Occipital lobe (tissue), 2 donors: ENCODE data around the gene TPO. TPM values are rescaled to one million over a fixed set of nuclear protein-coding genes. Genes with fewer than 3 reads are reported as not detected.
A peak's percentile ranks its signal among the peaks of the same experiment; 100 is the strongest.
"Not testable (repeated sequence)": the region's sequence is repeated elsewhere in the genome, so short reads cannot be mapped to it uniquely, and the experiment has no call there.

Source experiments
- DNase-seq: peaks from one replicate; lab custom pipeline; 2025; lab: John Stamatoyannopoulos, UW
- total RNA-seq: library from RNA; depleted of rRNA; stranded (reverse); fragments of >200 nt; gene quantifications from one replicate; pipeline ENCODE4 v1.2.3, GENCODE V29; 2014

TPO gene
- not detected for total RNA-seq

- DNase-seq = no peak
These were observed at the start of gene TPO for GRCh38 chr2:1413156-1413710. TSS of gene TPO (plus strand) at chr2:1413463. CDS start at chr2:1414409, 946 bp downstream.

GRCh38 chr2:1366546-1367134 is 46.6 kb upstream of the TPO start:
- peak; percentile 58 for DNase-seq

GRCh38 chr2:1367601-1368000 is 45.7 kb upstream of the TPO start:
- DNase-seq = no peak

- no peak for DNase-seq
These were observed 43.4 kb upstream of the TPO start for GRCh38 chr2:1369905-1370304.

DNA sequence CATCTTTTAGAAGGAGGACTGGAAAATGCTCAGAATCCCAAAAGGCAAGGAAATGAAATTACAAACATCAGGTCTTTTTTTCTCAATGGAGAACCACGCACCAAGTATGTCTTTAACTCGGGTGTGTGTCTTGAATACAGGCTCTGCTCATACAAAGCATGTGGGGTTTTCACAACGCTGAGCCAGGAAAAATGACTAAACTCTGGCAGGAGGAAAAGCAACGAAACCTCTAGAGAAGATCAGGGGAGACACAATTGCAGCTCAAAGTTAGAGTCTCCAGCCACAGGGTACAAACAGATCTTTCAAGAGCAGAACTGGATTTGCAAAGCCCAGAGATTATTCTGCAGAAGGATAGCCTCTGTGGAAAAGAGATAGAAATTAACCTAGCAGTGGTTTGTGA is 42.8 kb upstream of the TPO start:
- no peak for DNase-seq

- no peak for DNase-seq
These were observed 42.2 kb upstream of the TPO start for GRCh38 chr2:1371082-1371481.

DNA sequence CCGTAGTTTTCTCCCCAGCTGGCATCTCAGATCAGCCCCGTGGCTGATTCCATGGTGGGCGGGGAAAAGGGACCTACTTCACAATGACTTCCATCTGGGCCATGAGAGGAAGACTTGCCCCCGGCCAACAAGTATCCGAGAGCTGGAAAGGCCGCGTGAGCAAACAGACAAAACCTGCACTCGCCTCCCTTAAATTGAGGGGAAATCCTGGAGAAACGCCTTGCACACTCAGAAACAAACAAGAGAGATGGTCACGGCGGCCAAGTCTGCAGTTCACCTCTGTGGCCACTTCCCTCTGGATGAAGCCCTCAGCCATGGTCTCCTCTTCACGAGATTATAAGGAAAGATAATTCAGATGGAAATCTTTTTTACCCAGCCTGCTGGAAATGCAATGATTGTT is 39.4 kb upstream of the TPO start:
- DNase-seq = no peak

DNA sequence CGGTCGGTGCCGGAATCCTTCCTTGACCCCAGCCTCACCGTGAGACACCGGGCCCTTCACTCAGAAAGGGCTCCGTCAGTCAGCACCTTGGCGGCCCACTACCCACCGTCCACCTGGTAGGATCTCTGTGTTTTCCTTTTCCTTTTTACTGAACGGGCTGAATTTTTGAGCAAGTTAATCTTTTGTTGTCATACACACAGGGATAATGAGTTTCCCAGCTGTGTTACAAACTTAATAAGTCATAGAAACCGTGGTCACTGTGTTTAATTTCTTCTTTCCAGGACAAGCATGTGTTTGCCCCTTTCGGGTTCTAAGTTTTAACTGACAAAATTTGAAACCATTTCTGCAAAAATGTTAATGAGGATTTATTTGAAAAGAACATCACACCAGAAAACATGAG is 39.0 kb upstream of the TPO start:
- DNase-seq = no peak

GRCh38 chr2:1375794-1376193 is 37.5 kb upstream of the TPO start:
- no peak for DNase-seq

GRCh38 chr2:1377473-1377872 is 35.8 kb upstream of the TPO start:
- no peak for DNase-seq

- no peak for DNase-seq
These were observed 34.7 kb upstream of the TPO start for GRCh38 chr2:1378456-1379150.

DNA sequence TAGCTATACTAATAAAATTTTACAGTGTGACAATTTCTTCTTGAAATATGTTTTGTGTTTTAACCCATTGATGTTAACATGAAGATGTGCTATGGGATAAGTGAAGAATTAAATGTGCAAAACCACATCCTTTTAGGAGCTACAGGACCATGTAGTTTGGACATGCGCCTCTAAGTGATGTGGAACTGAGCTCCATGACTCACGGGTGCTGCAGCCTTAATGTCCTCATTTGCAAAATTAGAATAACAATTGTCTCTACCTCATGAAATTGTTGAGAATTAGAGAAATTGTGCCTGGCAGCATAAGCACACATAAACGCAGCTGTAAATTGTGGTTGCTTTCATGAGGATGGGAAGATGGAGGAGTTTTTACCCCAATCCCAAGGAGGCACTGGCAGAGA is 31.6 kb upstream of the TPO start:
- no peak for DNase-seq

DNA sequence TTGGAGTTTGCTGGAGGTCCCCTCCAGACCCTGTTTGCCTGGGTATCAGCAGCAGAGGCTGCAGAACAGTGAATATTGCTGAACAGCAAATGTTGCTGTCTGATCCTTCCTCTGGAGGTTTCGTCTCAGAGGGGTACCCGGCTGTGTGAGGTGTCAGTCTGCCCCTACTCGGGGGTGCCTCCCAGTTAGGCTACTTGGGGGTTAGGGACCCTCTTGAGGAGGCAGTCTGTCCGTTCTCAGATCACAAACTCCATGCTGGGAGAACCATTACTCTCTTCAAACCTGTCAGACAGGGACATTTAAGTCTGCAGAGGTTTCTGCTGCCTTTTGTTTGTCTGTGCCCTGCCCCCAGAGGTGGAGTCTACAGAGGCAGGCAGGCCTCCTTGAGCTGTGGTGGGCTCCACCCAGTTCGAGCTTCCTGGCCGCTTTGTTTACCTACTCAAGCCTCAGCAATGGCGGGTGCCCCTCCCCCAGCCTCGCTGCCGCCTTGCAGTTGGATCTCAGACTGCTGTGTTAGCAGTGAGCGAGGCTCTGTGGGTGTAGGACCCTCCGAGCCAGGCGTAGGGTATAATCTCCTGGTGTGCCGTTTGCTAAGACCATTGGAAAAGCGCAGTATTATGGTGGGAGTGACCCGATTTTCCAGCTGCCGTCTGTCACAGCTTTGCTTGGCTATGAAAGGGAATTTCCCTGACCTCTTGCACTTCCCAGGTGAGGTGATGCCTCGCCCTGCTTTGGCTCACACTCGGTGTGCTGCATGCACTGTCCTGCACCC is 25.1 kb upstream of the TPO start:
- not testable (repeated sequence) for DNase-seq

- not testable (repeated sequence) for DNase-seq
These were observed 23.1 kb upstream of the TPO start for GRCh38 chr2:1390118-1390517.

DNA sequence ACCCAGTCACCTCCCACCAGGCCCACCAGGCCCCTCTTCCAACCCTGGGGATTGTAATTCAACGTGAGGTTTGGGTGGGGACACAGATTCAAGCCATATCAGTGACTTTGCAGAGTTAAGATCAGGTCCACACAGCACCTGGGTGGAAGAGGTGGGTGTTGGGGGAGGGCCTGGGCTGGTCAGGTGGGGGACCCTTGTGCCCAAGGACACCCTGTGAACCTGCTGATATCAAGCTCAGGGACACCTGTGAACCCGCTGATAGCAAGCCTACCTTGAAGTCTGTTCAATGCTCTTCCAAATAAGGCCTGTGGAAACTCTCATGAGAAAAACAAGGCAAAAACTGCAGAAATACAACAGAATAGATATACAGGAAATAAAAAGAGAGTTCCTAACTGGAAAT is 19.9 kb upstream of the TPO start:
- no peak for DNase-seq

DNA sequence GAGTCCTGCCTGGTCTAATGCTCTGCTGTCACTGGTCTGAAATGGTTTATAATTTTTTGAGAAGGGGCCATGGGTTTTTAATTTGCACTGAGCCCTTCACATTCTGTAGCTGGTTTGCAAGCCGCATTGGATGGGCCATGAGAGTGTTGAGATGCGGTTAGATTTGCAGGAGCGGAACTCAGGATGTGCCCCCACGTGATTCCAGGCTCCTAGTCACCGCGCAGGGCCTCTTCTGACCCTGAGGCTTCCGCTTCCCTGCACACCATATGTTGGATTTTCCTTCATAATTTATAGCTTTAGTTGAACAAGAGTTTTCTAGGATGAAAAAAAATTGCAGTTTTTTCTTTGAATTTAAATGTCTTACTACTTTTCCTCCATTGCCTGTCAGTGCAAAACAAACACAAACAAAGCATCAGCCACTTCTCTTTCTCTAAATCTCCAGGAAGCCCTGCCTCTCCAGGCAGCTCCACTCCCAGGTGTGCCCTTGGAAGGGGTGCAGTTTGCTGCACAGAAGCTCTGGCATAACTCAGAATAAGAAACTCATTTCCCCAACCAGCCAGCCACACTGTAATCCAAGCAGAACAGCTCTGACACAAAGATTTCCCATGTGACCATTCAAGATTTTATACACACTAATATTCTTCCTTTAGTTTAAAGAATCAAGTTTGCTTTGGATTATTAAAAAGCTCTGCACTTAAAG is 18.4 kb upstream of the TPO start:
- DNase-seq = no peak

GRCh38 chr2:1397350-1397749 is 15.9 kb upstream of the TPO start:
- no peak for DNase-seq

DNA sequence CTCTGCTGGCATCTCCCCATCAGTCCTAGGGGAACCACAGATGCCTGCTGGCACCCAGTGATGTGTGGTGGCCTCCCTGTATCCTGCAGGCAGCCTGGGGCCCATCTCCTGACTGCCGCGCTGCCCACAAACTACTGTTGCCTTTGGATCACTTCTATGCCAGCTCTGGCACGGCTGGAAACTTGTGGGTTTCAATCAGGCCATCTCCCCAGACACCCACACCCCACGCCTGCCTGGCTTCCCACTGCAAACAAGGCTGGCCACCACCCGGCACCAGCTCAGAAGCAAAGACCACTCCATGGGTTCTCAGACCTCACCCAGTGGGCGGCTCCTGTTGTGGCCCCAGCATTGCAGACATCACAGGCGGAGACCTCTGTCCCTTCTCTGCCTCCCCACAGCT is 15.1 kb upstream of the TPO start:
- no peak for DNase-seq

- DNase-seq = no peak
These were observed 12.1 kb upstream of the TPO start for GRCh38 chr2:1400943-1401735.

DNA sequence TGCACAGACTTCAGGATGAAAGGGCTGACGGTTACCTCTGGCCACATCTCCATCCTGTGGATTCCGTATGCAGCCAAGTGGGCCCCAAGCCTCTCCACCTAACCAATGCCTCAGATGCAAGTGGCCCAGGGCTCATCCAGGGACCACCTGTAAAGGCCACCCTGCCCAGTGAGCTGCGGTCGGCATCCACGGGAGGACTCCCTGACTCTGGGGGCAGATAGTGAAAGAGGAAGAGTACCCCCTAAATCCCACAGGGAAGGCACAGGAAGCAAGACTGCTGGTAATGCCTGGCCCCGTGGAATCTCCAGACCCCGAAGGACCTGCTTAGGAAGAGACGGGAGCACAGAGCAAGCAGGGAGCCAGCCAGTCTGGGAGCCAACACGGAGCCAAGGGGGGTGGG is 11.2 kb upstream of the TPO start:
- DNase-seq = no peak

GRCh38 chr2:1403565-1403964 is 9.7 kb upstream of the TPO start:
- DNase-seq = no peak
